T1000 (cell line): Measurements from ENCODE around the gene SULT1C4.
"Not testable (repeated sequence)": the region's sequence is repeated elsewhere in the genome, so short reads cannot be mapped to it uniquely, and the experiment has no call there.

Experiments used
- DNase-seq: peaks from one replicate; lab custom pipeline; 2025; ENCODE audit warnings: mixed read lengths; lab: John Stamatoyannopoulos, UW

The SULT1C4 gene

GRCh38 chr2:108377815-108378630 is at the start of gene SULT1C4:
TSS of gene SULT1C4 (plus strand) at chr2:108377954. CDS start at chr2:108378338, 384 bp downstream.
- DNase-seq, result no peak

GRCh38 chr2:108329771-108330170 is 48.0 kb upstream of the SULT1C4 start:
- DNase-seq, result no peak

GRCh38 chr2:108330979-108331378 is 46.8 kb upstream of the SULT1C4 start:
- no peak for DNase-seq

GRCh38 chr2:108345951-108346350 is 31.8 kb upstream of the SULT1C4 start:
- no peak for DNase-seq

- DNase-seq, result no peak
These were observed 30.9 kb upstream of the SULT1C4 start for GRCh38 chr2:108346827-108347226.

GRCh38 chr2:108347786-108348185 is 30.0 kb upstream of the SULT1C4 start:
- DNase-seq, result no peak

GRCh38 chr2:108348816-108349570 is 28.8 kb upstream of the SULT1C4 start:
- DNase-seq, result no peak

- no peak for DNase-seq
These were observed 28.2 kb upstream of the SULT1C4 start for GRCh38 chr2:108349571-108349928.

GRCh38 chr2:108351889-108352288 is 25.9 kb upstream of the SULT1C4 start:
- DNase-seq, result no peak

GRCh38 chr2:108354136-108354535 is 23.6 kb upstream of the SULT1C4 start:
- no peak for DNase-seq

- DNase-seq, result no peak
These were observed 21.6 kb upstream of the SULT1C4 start for GRCh38 chr2:108355906-108356734.

GRCh38 chr2:108359336-108359735 is 18.4 kb upstream of the SULT1C4 start:
- not testable (repeated sequence) for DNase-seq

GRCh38 chr2:108360776-108361468 is 16.8 kb upstream of the SULT1C4 start:
- no peak for DNase-seq

GRCh38 chr2:108363024-108363907 is 14.5 kb upstream of the SULT1C4 start:
- no peak for DNase-seq

GRCh38 chr2:108363908-108364225 is 13.9 kb upstream of the SULT1C4 start:
- no peak for DNase-seq

- DNase-seq, result no peak
These were observed 13.0 kb upstream of the SULT1C4 start for GRCh38 chr2:108364676-108365297.

- DNase-seq, result no peak
These were observed 12.1 kb upstream of the SULT1C4 start for GRCh38 chr2:108365656-108366055.

GRCh38 chr2:108367014-108367413 is 10.7 kb upstream of the SULT1C4 start:
- no peak for DNase-seq

- no peak for DNase-seq
These were observed 10.1 kb upstream of the SULT1C4 start for GRCh38 chr2:108367561-108368175.

GRCh38 chr2:108369153-108369552 is 8.6 kb upstream of the SULT1C4 start:
- no peak for DNase-seq
